Stomach smooth muscle (tissue), 2 donors: ENCODE measurements around the gene DNAL1.

Source experiments
- H3K27ac ChIP-seq: one replicate; pipeline ENCODE4 v1.7.0; 2013; ENCODE audit warnings: mild to moderate bottlenecking, low read length, inconsistent platforms
- H3K27me3 ChIP-seq, 2 donors: one replicate each; pipeline ENCODE4 v1.7.0; 2013; ENCODE audit warnings: low read length in 2 of 2; ENCODE audit not compliant: insufficient read depth in 2 of 2, control insufficient read depth in 1 of 2
- H3K36me3 ChIP-seq, 2 donors: one replicate each; pipeline ENCODE4 v1.7.0; 2013; ENCODE audit warnings: low read length in 2 of 2; ENCODE audit not compliant: control insufficient read depth in 2 of 2, insufficient read depth in 2 of 2
- H3K4me1 ChIP-seq: one replicate; pipeline ENCODE4 v1.7.0; 2013; ENCODE audit warnings: low read length; ENCODE audit not compliant: control insufficient read depth, insufficient read depth
- H3K4me3 ChIP-seq, 2 donors: one replicate each; pipeline ENCODE4 v1.7.0; 2013; ENCODE audit warnings: low read length in 2 of 2
- H3K9ac ChIP-seq, 2 donors: one replicate each; pipeline ENCODE4 v1.7.0; 2013; ENCODE audit warnings: low read length in 2 of 2, mild to moderate bottlenecking in 1 of 2
- H3K9me3 ChIP-seq, 2 donors: one replicate each; pipeline ENCODE4 v1.7.0; 2013; ENCODE audit warnings: low read length in 2 of 2; ENCODE audit not compliant: control insufficient read depth in 2 of 2
- donor health status: healthy.
- donor health status: Pancreatic carcinoma.

DNAL1 gene

DNA sequence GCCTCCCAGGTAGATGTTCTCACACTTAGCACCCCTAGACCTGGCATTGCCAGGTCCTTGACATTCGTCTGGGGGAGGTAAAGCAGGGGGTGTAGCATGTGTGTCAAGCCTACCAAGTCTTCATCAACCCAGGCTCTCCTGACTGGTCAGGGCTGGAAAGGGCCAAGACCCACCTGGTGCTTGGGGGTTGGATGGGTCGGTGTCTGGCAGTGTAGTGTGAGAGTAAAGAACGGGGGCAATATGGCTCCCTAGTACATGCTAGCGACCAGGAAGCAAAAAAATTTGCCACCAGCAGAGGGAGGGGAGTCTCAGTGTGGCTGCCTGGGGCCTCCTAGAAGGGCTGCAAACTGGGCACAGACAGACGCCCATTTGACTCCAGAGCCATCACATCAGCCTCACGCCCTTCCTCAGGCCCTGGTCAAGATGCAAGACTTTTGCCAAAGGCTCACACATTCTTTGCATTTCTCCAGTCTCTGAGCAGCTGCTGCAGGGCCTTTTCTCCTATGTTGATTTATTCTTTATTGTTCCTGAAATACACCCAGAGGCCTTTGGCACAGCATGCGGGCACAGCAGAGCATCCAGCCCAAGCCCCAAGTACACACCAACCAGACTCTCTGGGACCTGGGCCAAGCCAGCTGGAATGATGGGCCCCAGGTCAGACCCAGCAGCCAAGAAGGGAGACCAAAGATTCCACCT, 107.7 kb downstream of the DNAL1 start:
- no peaks in the 10 kb centered on the region for H3K36me3 ChIP-seq
- peak overlapping the region; percentile 92 for H3K27ac ChIP-seq
- H3K27me3 ChIP-seq = no peaks in the 10 kb centered on the region
- peak overlapping the region; percentile 36 to 43 for H3K9ac ChIP-seq
- peak overlapping the region; percentile 5 to 69 for H3K4me3 ChIP-seq
- peaks cover 94% of the 10 kb centered on the region for H3K4me1 ChIP-seq
- no peaks in the 10 kb centered on the region for H3K9me3 ChIP-seq
